HG03097 (cell line): ENCODE data around the gene PPARG.
"Not testable (repeated sequence)": the region's sequence is repeated elsewhere in the genome, so short reads cannot be mapped to it uniquely, and the experiment has no call there.

ENCODE experiments used
- ATAC-seq: cut with Tn5 transposase; IDR thresholded peaks from one replicate; pipeline ENCODE4 v1.9.1; 2021; ENCODE audit not compliant: unreplicated experiment, low FRiP score

The PPARG gene

GRCh38 chr3:12454076-12454815 lies 165.4 kb downstream of the PPARG start:
- no peak for ATAC-seq

DNA sequence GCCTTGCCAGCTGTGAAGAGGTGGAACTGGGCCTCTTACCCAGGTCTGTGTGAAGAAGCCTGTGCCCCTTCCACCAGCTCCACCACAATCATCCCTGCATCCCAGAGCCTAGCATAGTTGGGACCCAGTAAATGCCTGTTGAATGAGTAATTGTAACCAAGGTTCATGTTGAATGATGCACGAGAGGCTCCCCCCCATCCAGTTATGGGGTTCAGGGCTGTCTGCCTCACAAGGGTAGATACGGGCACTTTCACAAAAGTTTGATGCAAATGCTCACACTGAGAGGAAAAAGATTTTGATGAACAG lies 165.9 kb downstream of the PPARG start:
- no peak for ATAC-seq

GRCh38 chr3:12455740-12456139 lies 166.9 kb downstream of the PPARG start:
- ATAC-seq: no peak

GRCh38 chr3:12456441-12456840 lies 167.6 kb downstream of the PPARG start:
- ATAC-seq: no peak

GRCh38 chr3:12457380-12457779 lies 168.5 kb downstream of the PPARG start:
- not testable (repeated sequence) for ATAC-seq

- no peak for ATAC-seq
Observed at GRCh38 chr3:12458901-12459300, 170.0 kb downstream of the PPARG start.

GRCh38 chr3:12460127-12460526 lies 171.3 kb downstream of the PPARG start:
- no peak for ATAC-seq

GRCh38 chr3:12461097-12461649 lies 172.3 kb downstream of the PPARG start:
- no peak for ATAC-seq

DNA sequence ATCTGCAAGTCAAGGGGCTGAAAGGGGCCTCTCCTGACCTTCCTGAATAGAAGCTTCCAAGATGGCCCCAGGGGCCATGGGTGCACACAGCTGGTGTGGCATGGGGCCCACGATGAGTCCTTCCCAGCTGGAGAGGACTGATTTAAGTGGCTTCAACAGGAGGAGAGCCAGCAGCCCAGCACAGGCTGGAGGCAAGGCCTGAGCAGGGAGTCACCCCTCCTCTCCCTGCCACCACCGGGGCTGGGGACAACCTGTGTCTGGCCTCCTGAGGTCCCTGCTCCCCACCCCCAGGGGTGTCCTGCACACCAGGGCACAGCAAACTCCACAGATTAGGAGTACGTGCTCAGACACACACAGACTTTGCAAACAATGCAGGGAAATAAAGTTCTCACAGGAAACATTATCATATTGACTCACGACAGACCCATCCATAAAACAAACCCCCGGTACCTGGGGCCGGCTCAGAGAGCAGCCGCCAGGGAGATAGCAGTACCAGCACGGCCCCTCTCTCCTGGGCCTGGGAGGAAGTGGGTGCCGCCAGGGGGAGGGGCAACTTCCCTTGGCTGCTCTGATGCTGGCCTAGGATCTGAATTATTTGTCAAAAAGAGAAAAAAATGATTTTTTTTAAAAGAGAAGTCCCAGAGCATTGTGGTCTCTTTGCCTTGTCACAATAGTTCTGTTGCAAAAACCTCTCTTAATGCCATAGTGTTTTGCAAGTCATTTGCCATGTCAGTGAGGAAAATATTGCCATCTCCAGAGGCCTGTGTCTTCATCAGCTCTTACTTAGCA lies 173.5 kb downstream of the PPARG start:
- no peak for ATAC-seq

- no peak for ATAC-seq
Observed at GRCh38 chr3:12463686-12464085, 174.8 kb downstream of the PPARG start.

GRCh38 chr3:12464181-12464580 lies 175.3 kb downstream of the PPARG start:
- ATAC-seq: no peak

GRCh38 chr3:12465151-12465835 lies 176.4 kb downstream of the PPARG start:
- ATAC-seq: no peak

GRCh38 chr3:12465836-12466225 lies 177.0 kb downstream of the PPARG start:
- no peak for ATAC-seq

DNA sequence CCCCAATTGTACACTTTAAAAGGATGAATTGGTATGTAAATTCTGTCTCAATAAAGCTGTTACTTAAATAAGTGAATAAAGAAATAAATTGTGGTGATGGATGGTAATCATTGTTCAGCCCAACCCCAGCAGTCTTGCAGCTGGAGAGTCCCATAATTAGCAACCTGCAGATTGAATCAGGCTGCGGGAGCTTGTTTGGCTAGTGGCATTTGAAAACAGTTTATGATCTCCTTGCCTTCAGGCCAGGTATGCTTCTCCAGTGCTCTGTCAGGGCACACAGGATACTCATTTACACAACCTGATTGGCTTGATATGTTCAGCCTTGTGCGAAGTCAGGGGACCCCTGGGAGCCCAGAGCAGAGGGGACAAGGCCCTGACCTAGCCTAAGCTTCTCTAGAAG lies 178.9 kb downstream of the PPARG start:
- no peak for ATAC-seq

- ATAC-seq: no peak
Observed at GRCh38 chr3:12468276-12468675, 179.4 kb downstream of the PPARG start.

DNA sequence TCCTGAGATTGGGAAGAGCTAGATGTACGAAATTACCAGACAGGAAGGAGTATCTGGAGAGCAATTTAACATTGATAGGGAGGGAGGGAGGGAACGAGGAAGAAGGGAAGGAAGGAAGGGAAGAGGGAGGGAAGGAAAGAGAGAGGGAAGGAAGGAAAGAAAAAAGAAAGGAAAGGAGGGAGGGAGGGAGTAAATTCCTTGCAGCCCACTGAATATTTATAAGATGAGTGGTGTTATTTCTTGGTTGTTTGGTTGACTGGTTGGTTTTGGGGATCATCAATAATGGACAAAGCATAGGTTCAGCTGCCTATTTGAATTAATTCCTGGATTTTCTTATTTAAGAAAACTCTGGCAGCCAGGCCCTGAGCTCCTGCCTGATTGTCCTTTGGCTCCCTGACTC lies 179.9 kb downstream of the PPARG start:
- ATAC-seq: no peak

GRCh38 chr3:12469222-12469621 lies 180.4 kb downstream of the PPARG start:
- not testable (repeated sequence) for ATAC-seq

DNA sequence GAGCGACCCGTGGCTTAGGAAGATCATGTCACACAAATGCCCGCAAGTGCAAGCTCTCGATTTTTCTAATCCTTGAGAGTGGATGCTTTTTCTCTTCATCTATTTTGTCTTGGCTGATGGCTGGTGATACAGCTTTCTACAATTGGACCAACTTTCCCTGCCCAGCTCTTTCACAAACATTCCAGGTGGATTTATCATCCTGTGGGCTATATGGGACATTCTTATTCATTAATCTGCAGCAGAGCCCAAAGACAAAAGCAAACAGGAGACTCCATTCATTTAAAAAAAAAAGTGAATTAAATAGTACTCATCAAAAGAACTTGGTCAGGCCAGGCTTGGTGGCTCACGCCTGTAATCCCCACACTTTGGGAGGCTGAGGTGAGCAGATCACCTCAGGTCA lies 181.2 kb downstream of the PPARG start:
- no peak for ATAC-seq

DNA sequence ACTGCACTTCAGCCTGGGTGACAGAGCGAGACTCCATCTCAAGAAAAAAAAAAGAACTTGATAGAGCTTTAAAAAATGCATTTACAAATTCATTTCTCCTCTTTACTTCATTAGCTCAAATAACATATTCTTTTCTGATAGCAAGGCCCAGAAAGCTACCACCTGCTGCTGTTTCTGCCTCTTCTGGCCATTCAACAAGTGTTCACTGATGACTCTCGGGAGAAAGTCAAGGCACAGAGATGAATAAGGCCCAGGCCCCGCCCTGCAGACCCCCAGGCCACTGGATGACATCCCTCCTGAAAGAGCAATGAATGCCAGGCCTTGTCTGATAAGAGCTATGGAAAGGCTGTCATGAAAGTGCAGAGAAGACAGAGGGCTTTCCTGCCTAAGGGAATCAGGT lies 181.8 kb downstream of the PPARG start:
- ATAC-seq: no peak

- no peak for ATAC-seq
Observed at GRCh38 chr3:12471241-12471640, 182.4 kb downstream of the PPARG start.

- no peak for ATAC-seq
Observed at GRCh38 chr3:12472000-12472610, 183.2 kb downstream of the PPARG start.
